T-cell (primary cell): ENCODE measurements around the gene ZFYVE9. TPM values are rescaled to one million over a fixed set of nuclear protein-coding genes. Genes with fewer than 3 reads are reported as not detected.

ENCODE experiments used
- ATAC-seq, 4 experiments: fragments of 200-7000 bp in 3 of 4; fragments of 150-1000 bp in 1 of 4; cut with Tn5 transposase; replicated peaks in 1 of 4; 1 replicate in 3 of 4; 2 replicates in 1 of 4; pipeline ENCODE4 v1.10.0; 2021; ENCODE audit warnings: moderate library complexity in 3 of 4, mild to moderate bottlenecking in 2 of 4, moderate number of reproducible peaks in 1 of 4
- CTCF ChIA-PET, 2 donors: fragments of 300-600 bp; sonication (Branson Sonifier 250); formaldehyde crosslinking; loops; one replicate each; lab custom pipeline; 2022; ENCODE audit warnings: antibody characterized with exemption in 2 of 2; lab: Charles Lee
- POLR2A ChIA-PET, 2 donors: fragments of 300-600 bp; sonication (Branson Sonifier 250); formaldehyde crosslinking; loops; one replicate each; lab custom pipeline; 2022; ENCODE audit warnings: antibody characterized with exemption in 2 of 2; lab: Charles Lee
- DNase-seq, 35 experiments: peaks; one replicate each; pipeline versions ENCODE4 v3.0.0 to v3.0.0-alpha.2; 2013 to 2023
- H3K27ac ChIP-seq: one replicate; pipeline ENCODE4 v1.5.1; 2013; ENCODE audit warnings: low read length
- H3K27me3 ChIP-seq, 2 experiments: replicated peaks in 1 of 2; 1 replicate in 1 of 2; 2 replicates in 1 of 2; pipeline versions ENCODE4 v1.6.1 to v1.7.0; 2013; ENCODE audit warnings: low read length in 1 of 2, mixed read lengths in 1 of 2; ENCODE audit not compliant: control insufficient read depth in 2 of 2, insufficient read depth in 2 of 2; ENCODE audit errors: extremely low read depth in 1 of 2
- H3K36me3 ChIP-seq, 2 donors: 1 replicate in 1 of 2; 2 replicates in 1 of 2; pipeline versions ENCODE4 v1.6.1 to v1.7.0; 2013; ENCODE audit warnings: low read length in 1 of 2; ENCODE audit not compliant: control insufficient read depth in 2 of 2, insufficient read depth in 1 of 2; ENCODE audit errors: extremely low read depth in 1 of 2
- H3K4me1 ChIP-seq, 2 experiments: 1 replicate in 1 of 2; 2 replicates in 1 of 2; pipeline versions ENCODE4 v1.6.1 to v1.7.0; 2013; ENCODE audit warnings: low read length in 2 of 2, mixed read lengths in 1 of 2; ENCODE audit not compliant: insufficient read depth in 2 of 2, control insufficient read depth in 1 of 2; ENCODE audit errors: extremely low read depth in 1 of 2
- H3K4me3 ChIP-seq, 2 donors: 1 replicate in 1 of 2; 2 replicates in 1 of 2; pipeline versions ENCODE4 v1.5.1 to v1.7.0; 2013; ENCODE audit warnings: mild to moderate bottlenecking in 2 of 2, low read length in 1 of 2, moderate library complexity in 1 of 2; ENCODE audit not compliant: control insufficient read depth in 1 of 2; ENCODE audit errors: extremely low read depth in 1 of 2
- H3K9me3 ChIP-seq: 2 replicates; pipeline ENCODE4 v1.7.0; 2013
- H3K27ac Mint-ChIP-seq, 2 donors: one replicate each; pipeline ENCODE4 v1.8.0; 2020 to 2021; ENCODE audit warnings: mild to moderate bottlenecking in 2 of 2, mixed read lengths in 2 of 2
- H3K27me3 Mint-ChIP-seq, 2 donors: one replicate each; pipeline ENCODE4 v1.8.0; 2021 to 2022; ENCODE audit warnings: mixed read lengths in 2 of 2
- H3K36me3 Mint-ChIP-seq: one replicate; pipeline ENCODE4 v1.8.0; 2021; ENCODE audit warnings: mixed read lengths
- H3K4me1 Mint-ChIP-seq, 3 donors: one replicate each; pipeline ENCODE4 v1.8.0; 2020 to 2022; ENCODE audit warnings: mixed read lengths in 3 of 3, mild to moderate bottlenecking in 1 of 3
- H3K4me3 Mint-ChIP-seq, 3 donors: one replicate each; pipeline ENCODE4 v1.8.0; 2020 to 2022; ENCODE audit warnings: mild to moderate bottlenecking in 3 of 3, mixed read lengths in 3 of 3, moderate library complexity in 3 of 3
- H3K9me3 Mint-ChIP-seq, 3 donors: one replicate each; pipeline ENCODE4 v1.8.0; 2020 to 2022; ENCODE audit warnings: mixed read lengths in 3 of 3
- WGBS: methylation state at CpG from one replicate; pipeline ENCODE4 v1.1.5; 2013; ENCODE audit warnings: missing lambda C conversion rate; ENCODE audit not compliant: insufficient coverage; 5-methylcytosine and 5-hydroxymethylcytosine counted together
- total RNA-seq, 35 experiments: library from RNA in 6 of 35; stranded (reverse) in 6 of 35; fragments of 120-200 nt in 1 of 35; gene quantifications; one replicate each; pipeline versions ENCODE4 v1.2.1 to v1.2.4 and lab custom pipeline; 2013 to 2026

The ZFYVE9 gene
- total RNA-seq, 5 donors from 2014 or later (not counting 1 experiment from before 2014, with no cell fraction given), result 6.5 to 9.0 (median 8.7) TPM

- no CpG with 5 or more reads among the region's 3 CpGs for WGBS
- no peaks in the 10 kb centered on the region for H3K27me3 Mint-ChIP-seq
- Histone ChIP-seq H3K4me1 (no peaks in the 10 kb centered on the region), H3K9me3 (no peaks in the 10 kb centered on the region), H3K36me3 (no peaks in the 10 kb centered on the region), H3K4me3 (no peak overlapping the region), H3K27ac (no peak overlapping the region), H3K27me3 (peaks cover 0 to 3% of the 10 kb centered on the region in 2 experiments)
- ChIA-PET CTCF (no interaction called here), POLR2A (no interaction called here)
- H3K36me3 Mint-ChIP-seq, result peaks cover 6% of the 10 kb centered on the region
- ATAC-seq (no peak), DNase-seq (no peak)
- H3K4me1 Mint-ChIP-seq, result peaks cover 0 to 12% (median 2%) of the 10 kb centered on the region in 3 donors
- H3K4me3 Mint-ChIP-seq, result no peak overlapping the region
- no peaks in the 10 kb centered on the region for H3K9me3 Mint-ChIP-seq
- H3K27ac Mint-ChIP-seq, result no peak overlapping the region
Observed at GRCh38 chr1:52156460-52156859, 14.6 kb downstream of the ZFYVE9 start.

- 100% methylated on average over 1 of the region's 2 CpGs for WGBS
- H3K27ac Mint-ChIP-seq, result no peak overlapping the region
- H3K4me3 Mint-ChIP-seq, result no peak overlapping the region
- H3K9me3 Mint-ChIP-seq, result no peaks in the 10 kb centered on the region
- peaks cover 10% of the 10 kb centered on the region for H3K36me3 Mint-ChIP-seq
- H3K9me3 ChIP-seq, result no peaks in the 10 kb centered on the region
- POLR2A ChIA-PET, result no interaction called here
- H3K27me3 Mint-ChIP-seq, result no peaks in the 10 kb centered on the region
- no peaks in the 10 kb centered on the region for H3K36me3 ChIP-seq
- DNase-seq (no peak), ATAC-seq (no peak)
- no peak overlapping the region for H3K27ac ChIP-seq
- CTCF ChIA-PET, result no interaction called here
- no peak overlapping the region for H3K4me3 ChIP-seq
- peaks cover 0 to 11% (median 2%) of the 10 kb centered on the region in 3 donors for H3K4me1 Mint-ChIP-seq
- H3K4me1 ChIP-seq, result no peaks in the 10 kb centered on the region
- peaks cover 0 to 3% of the 10 kb centered on the region in 2 experiments for H3K27me3 ChIP-seq
Observed at GRCh38 chr1:52157582-52157981, 15.7 kb downstream of the ZFYVE9 start.

GRCh38 chr1:52158218-52158617 lies 16.3 kb downstream of the ZFYVE9 start:
- no peak overlapping the region for H3K27ac Mint-ChIP-seq
- ChIA-PET POLR2A (no interaction called here), CTCF (no interaction called here)
- no peaks in the 10 kb centered on the region for H3K4me1 ChIP-seq
- no peaks in the 10 kb centered on the region for H3K9me3 ChIP-seq
- no peak for DNase-seq
- peaks cover 0 to 3% of the 10 kb centered on the region in 2 experiments for H3K27me3 ChIP-seq
- no peaks in the 10 kb centered on the region for H3K36me3 ChIP-seq
- no peak for ATAC-seq
- H3K27me3 Mint-ChIP-seq, result no peaks in the 10 kb centered on the region
- H3K36me3 Mint-ChIP-seq, result peaks cover 14% of the 10 kb centered on the region
- H3K9me3 Mint-ChIP-seq, result no peaks in the 10 kb centered on the region
- H3K4me3 ChIP-seq, result no peak overlapping the region
- no peak overlapping the region for H3K4me3 Mint-ChIP-seq
- H3K27ac ChIP-seq, result no peak overlapping the region
- 84% methylated on average over 4 of the region's 4 CpGs for WGBS
- peaks cover 0 to 10% (median 2%) of the 10 kb centered on the region in 3 donors for H3K4me1 Mint-ChIP-seq

- no peak for DNase-seq
- WGBS, result 97% methylated on average over 8 of the region's 10 CpGs
- Mint-ChIP-seq H3K4me1 (peaks cover 0 to 5% (median 0%) of the 10 kb centered on the region in 3 donors), H3K27me3 (no peaks in the 10 kb centered on the region), H3K9me3 (no peaks in the 10 kb centered on the region), H3K4me3 (no peak overlapping the region), H3K27ac (no peak overlapping the region), H3K36me3 (peaks cover 14% of the 10 kb centered on the region)
- H3K27ac ChIP-seq, result no peak overlapping the region
- ATAC-seq, result no peak
- H3K4me3 ChIP-seq, result no peak overlapping the region
- H3K36me3 ChIP-seq, result no peaks in the 10 kb centered on the region
- peaks cover 0 to 3% of the 10 kb centered on the region in 2 experiments for H3K27me3 ChIP-seq
- ChIA-PET POLR2A (no interaction called here), CTCF (interaction anchor here in 1 of 2 donors (0.8 kb wide), 1 partner anchor 69 kb away, joined by 3 read pairs; no protein-coding TSS in a partner anchor)
- H3K9me3 ChIP-seq, result no peaks in the 10 kb centered on the region
- no peaks in the 10 kb centered on the region for H3K4me1 ChIP-seq
Observed at GRCh38 chr1:52159033-52159789, 17.3 kb downstream of the ZFYVE9 start.

GRCh38 chr1:52162947-52163346 lies 21.1 kb downstream of the ZFYVE9 start:
- H3K27ac ChIP-seq, result no peak overlapping the region
- peaks cover 14% of the 10 kb centered on the region for H3K36me3 Mint-ChIP-seq
- no peak overlapping the region for H3K4me3 Mint-ChIP-seq
- H3K27me3 ChIP-seq, result peaks cover 0 to 3% of the 10 kb centered on the region in 2 experiments
- DNase-seq, result no peak
- no peak overlapping the region for H3K27ac Mint-ChIP-seq
- no peaks in the 10 kb centered on the region for H3K9me3 ChIP-seq
- WGBS, result 96% methylated on average over 2 of the region's 2 CpGs
- H3K9me3 Mint-ChIP-seq, result no peaks in the 10 kb centered on the region
- H3K4me1 ChIP-seq, result no peaks in the 10 kb centered on the region
- no peak for ATAC-seq
- H3K36me3 ChIP-seq, result no peaks in the 10 kb centered on the region
- POLR2A ChIA-PET, result no interaction called here
- CTCF ChIA-PET, result no interaction called here
- H3K27me3 Mint-ChIP-seq, result no peaks in the 10 kb centered on the region
- no peak overlapping the region for H3K4me3 ChIP-seq
- H3K4me1 Mint-ChIP-seq, result peaks cover 0 to 1% (median 0%) of the 10 kb centered on the region in 3 donors

GRCh38 chr1:52164604-52165003 lies 22.7 kb downstream of the ZFYVE9 start:
- Histone ChIP-seq H3K4me1 (no peaks in the 10 kb centered on the region), H3K4me3 (no peak overlapping the region), H3K27ac (no peak overlapping the region), H3K27me3 (peaks cover 0 to 3% of the 10 kb centered on the region in 2 experiments), H3K36me3 (no peaks in the 10 kb centered on the region), H3K9me3 (no peaks in the 10 kb centered on the region)
- Mint-ChIP-seq H3K27me3 (no peaks in the 10 kb centered on the region), H3K9me3 (no peaks in the 10 kb centered on the region), H3K36me3 (peaks cover 14% of the 10 kb centered on the region), H3K27ac (no peak overlapping the region), H3K4me3 (no peak overlapping the region), H3K4me1 (peaks cover 0 to 1% (median 0%) of the 10 kb centered on the region in 3 donors)
- WGBS, result no CpG with 5 or more reads among the region's 4 CpGs
- ATAC-seq, result no peak
- ChIA-PET CTCF (no interaction called here), POLR2A (no interaction called here)
- DNase-seq, result no peak
